M059J (cell line): ENCODE measurements around the gene ZNF880. TPM values are rescaled to one million over a fixed set of nuclear protein-coding genes. Genes with fewer than 3 reads are reported as not detected.

Experiments used
- total RNA-seq: library from RNA; depleted of rRNA; stranded (reverse); fragments of >200 nt; shearing (Covaris generic); gene quantifications from 2 replicates; pipeline ENCODE4 v1.2.3, GENCODE V29; 2014; rRNA removed

The ZNF880 gene
- total RNA-seq, 1 experiment from 2014 or later, result 16.5 TPM

Other genes with a start within 250 kb of the ZNF880 start
- gene ZNF616, start 230.0 kb upstream of the ZNF880 start, total RNA-seq, result 8.0 and 8.9 TPM in 2 replicates
- 12.0 and 12.8 TPM in 2 replicates for gene ZNF836, start 198.3 kb upstream of the ZNF880 start, total RNA-seq
- 152 and 204 TPM in 2 replicates for gene PPP2R1A, start 179.9 kb upstream of the ZNF880 start, total RNA-seq
- gene ZNF766, start 100.3 kb upstream of the ZNF880 start, total RNA-seq, result 23.9 and 24.6 TPM in 2 replicates
- gene ZNF480, start 72.8 kb upstream of the ZNF880 start, total RNA-seq, result 10.2 and 13.6 TPM in 2 replicates
- gene ZNF610, start 33.7 kb upstream of the ZNF880 start, total RNA-seq, result 3.5 and 4.5 TPM in 2 replicates
- 20.1 and 28.4 TPM in 2 replicates for gene ZNF528, start 27.9 kb downstream of the ZNF880 start, total RNA-seq
- not detected in 2 replicates for gene ZNF534, start 59.2 kb downstream of the ZNF880 start, total RNA-seq
- 0.30 and 3.7 TPM in 2 replicates for gene ZNF578, start 83.6 kb downstream of the ZNF880 start, total RNA-seq
- 13.3 and 19.9 TPM in 2 replicates for gene ZNF808, start 157.7 kb downstream of the ZNF880 start, total RNA-seq
- gene ZNF701, start 200.4 kb downstream of the ZNF880 start, total RNA-seq, result 5.2 and 13.4 TPM in 2 replicates